H1 (cell line): ENCODE results near the gene LRRC8D. TPM values are rescaled to one million over a fixed set of nuclear protein-coding genes. Genes with fewer than 3 reads are reported as not detected.
A peak's percentile ranks its signal among the peaks of the same experiment; 100 is the strongest.

ENCODE experiments used
- CTCF ChIA-PET: fragments of 300-600 bp; sonication (Branson Sonifier 250); formaldehyde crosslinking; loops from one replicate; lab custom pipeline; 2021; ENCODE audit not compliant: partially characterized antibody; lab: Charles Lee
- POLR2A ChIA-PET: fragments of 300-600 bp; sonication (Branson Sonifier 250); formaldehyde crosslinking; loops from one replicate; lab custom pipeline; 2021; ENCODE audit warnings: inconsistent platforms; ENCODE audit not compliant: partially characterized antibody; lab: Charles Lee
- DNase-seq, 2 experiments: peaks; one replicate each; pipeline versions ENCODE4 v3.0.0 to v3.0.0-alpha.2; 2010 to 2022; ENCODE audit warnings: low spot score in 2 of 2, low read depth in 1 of 2, mixed read lengths in 1 of 2
- FAIRE-seq: peaks from 2 replicates; lab custom pipeline; 2011; peaks lifted over from hg19 to GRCh38; lab: Jason Lieb, UNC
- H2AFZ ChIP-seq: 2 replicates; pipeline ENCODE4 v1.8.1; 2012; ENCODE audit warnings: low read length, inconsistent platforms
- H2AK5ac ChIP-seq: 2 replicates; pipeline ENCODE4 v1.6.1; 2013; ENCODE audit warnings: low read depth, low read length
- H2BK120ac ChIP-seq: replicated peaks from 2 replicates; pipeline ENCODE3; 2013; ENCODE audit warnings: low read depth, low read length, inconsistent platforms
- H2BK12ac ChIP-seq: 2 replicates; pipeline ENCODE4 v1.6.1; 2013; ENCODE audit warnings: low read depth, low read length
- H2BK15ac ChIP-seq: 2 replicates; pipeline ENCODE4 v1.6.1; 2013; ENCODE audit warnings: low read length
- H2BK20ac ChIP-seq: 2 replicates; pipeline ENCODE4 v1.6.1; 2013; ENCODE audit warnings: low read length
- H2BK5ac ChIP-seq: 2 replicates; pipeline ENCODE4 v1.6.1; 2013; ENCODE audit warnings: low read depth, low read length
- H3K14ac ChIP-seq: 2 replicates; pipeline ENCODE4 v1.6.1; 2013; ENCODE audit warnings: inconsistent platforms; ENCODE audit not compliant: insufficient read length
- H3K18ac ChIP-seq: 2 replicates; pipeline ENCODE4 v1.6.1; 2013; ENCODE audit warnings: low read length; ENCODE audit errors: extremely low read depth
- H3K23ac ChIP-seq: 2 replicates; pipeline ENCODE4 v1.6.1; 2013; ENCODE audit warnings: inconsistent platforms; ENCODE audit not compliant: insufficient read length
- H3K23me2 ChIP-seq: 2 replicates; pipeline ENCODE4 v1.6.1; 2013; ENCODE audit warnings: low read depth, low read length
- H3K27ac ChIP-seq: 2 replicates; pipeline ENCODE4 v1.6.1; 2011; ENCODE audit warnings: low read depth, low read length, inconsistent platforms
- H3K27me3 ChIP-seq, 4 experiments: replicated peaks in 1 of 4; 1 replicate in 1 of 4; 2 replicates in 3 of 4; pipeline versions ENCODE4 v1.6.1 to v1.8.1; 2011 to 2013; ENCODE audit warnings: low read length in 3 of 4, mild to moderate bottlenecking in 3 of 4, inconsistent platforms in 2 of 4, mixed read lengths in 2 of 4, moderate library complexity in 1 of 4; ENCODE audit not compliant: control insufficient read depth in 3 of 4, insufficient read depth in 3 of 4; ENCODE audit errors: extremely low read depth in 1 of 4
- H3K36me3 ChIP-seq, 4 experiments: 2 replicates each; pipeline versions ENCODE4 v1.6.1 to v1.8.1; 2011 to 2013; ENCODE audit warnings: mild to moderate bottlenecking in 4 of 4, low read length in 3 of 4, moderate library complexity in 2 of 4, control low read depth in 1 of 4, inconsistent platforms in 1 of 4; ENCODE audit not compliant: insufficient read depth in 4 of 4, control insufficient read depth in 2 of 4
- H3K4ac ChIP-seq: replicated peaks from 2 replicates; pipeline ENCODE3; 2013; ENCODE audit warnings: low read length, low read depth, mixed read lengths, inconsistent platforms; ENCODE audit not compliant: insufficient read length
- H3K4me1 ChIP-seq, 4 experiments: replicated peaks in 1 of 4; 1 replicate in 1 of 4; 2 replicates in 3 of 4; pipeline versions ENCODE4 v1.6.1 to v1.8.1; 2011 to 2013; ENCODE audit warnings: low read length in 3 of 4, inconsistent platforms in 2 of 4, mixed read lengths in 1 of 4; ENCODE audit not compliant: insufficient read depth in 4 of 4, control insufficient read depth in 3 of 4
- H3K4me2 ChIP-seq, 2 experiments: 2 replicates each; pipeline versions ENCODE4 v1.6.1 to v1.8.1; 2011 to 2013; ENCODE audit warnings: low read depth in 2 of 2, low read length in 2 of 2, control low read depth in 1 of 2, inconsistent platforms in 1 of 2, mild to moderate bottlenecking in 1 of 2; ENCODE audit not compliant: insufficient read depth in 1 of 2
- H3K4me3 ChIP-seq, 4 experiments: fragments of 200-600, 300-600 bp in 1 of 4; sonication (generic), shearing (Covaris generic), sonication (Bioruptor Twin) in 1 of 4; 2 replicates each; pipeline versions ENCODE4 v1.5.1 to v1.8.1; 2011 to 2016; ENCODE audit warnings: low read length in 4 of 4, low read depth in 3 of 4, control low read depth in 2 of 4, inconsistent platforms in 2 of 4, mild to moderate bottlenecking in 2 of 4, mixed read lengths in 1 of 4, moderate library complexity in 1 of 4; ENCODE audit not compliant: insufficient read depth in 2 of 4; ENCODE audit errors: extremely low read depth in 1 of 4
- H3K56ac ChIP-seq: replicated peaks from 2 replicates; pipeline ENCODE3; 2013; ENCODE audit warnings: low read depth, mild to moderate bottlenecking, mixed read lengths, low read length, inconsistent platforms; ENCODE audit not compliant: insufficient read length
- H3K79me1 ChIP-seq: 2 replicates; pipeline ENCODE4 v1.6.1; 2013; ENCODE audit warnings: low read depth, low read length, control low read depth
- H3K79me2 ChIP-seq, 2 experiments: 2 replicates each; pipeline versions ENCODE4 v1.6.1 to v1.8.1; 2012 to 2013; ENCODE audit warnings: low read length in 2 of 2, mild to moderate bottlenecking in 2 of 2, inconsistent platforms in 1 of 2; ENCODE audit not compliant: insufficient read depth in 2 of 2, control insufficient read depth in 1 of 2
- H3K9ac ChIP-seq, 4 experiments: replicated peaks in 1 of 4; 1 replicate in 1 of 4; 2 replicates in 3 of 4; pipeline versions ENCODE4 v1.6.1 to v1.8.1; 2011 to 2013; ENCODE audit warnings: low read depth in 3 of 4, low read length in 3 of 4, control low read depth in 2 of 4, mild to moderate bottlenecking in 2 of 4, moderate library complexity in 2 of 4, inconsistent platforms in 1 of 4; ENCODE audit errors: extremely low read depth in 1 of 4
- H3K9me3 ChIP-seq, 2 experiments: 2 replicates each; pipeline versions ENCODE4 v1.6.1 to v1.8.1; 2012 to 2013; ENCODE audit warnings: mild to moderate bottlenecking in 2 of 2, moderate library complexity in 2 of 2, control low read depth in 1 of 2, inconsistent platforms in 1 of 2, low read depth in 1 of 2, low read length in 1 of 2, mixed read lengths in 1 of 2; ENCODE audit not compliant: insufficient read depth in 2 of 2
- H4K20me1 ChIP-seq, 2 experiments: replicated peaks in 1 of 2; 2 replicates each; pipeline versions ENCODE3 to v1.8.1; 2011 to 2013; ENCODE audit warnings: inconsistent platforms in 2 of 2, low read length in 2 of 2, mild to moderate bottlenecking in 1 of 2; ENCODE audit not compliant: insufficient read depth in 2 of 2, control insufficient read depth in 1 of 2
- H4K5ac ChIP-seq: 2 replicates; pipeline ENCODE4 v1.6.1; 2013; ENCODE audit warnings: low read length, low read depth, mixed read lengths, inconsistent platforms; ENCODE audit not compliant: insufficient read length
- H4K8ac ChIP-seq: 2 replicates; pipeline ENCODE4 v1.8.0; 2013; ENCODE audit warnings: mild to moderate bottlenecking, moderate library complexity, low read length, inconsistent platforms; ENCODE audit not compliant: insufficient read depth; ENCODE audit errors: extremely low read depth
- H4K91ac ChIP-seq: replicated peaks from 2 replicates; pipeline ENCODE3; 2013; ENCODE audit warnings: low read length, mixed read lengths, inconsistent platforms; ENCODE audit not compliant: insufficient read length
- EGR1 ChIP-seq: IDR thresholded peaks from 2 replicates; pipeline ENCODE4 v1.6.1; 2011; ENCODE audit warnings: low read depth, low read length, borderline replicate concordance
- KDM1A ChIP-seq: fragments of 200-600, 300-600 bp; sonication (generic); IDR thresholded peaks from 2 replicates; pipeline ENCODE4 v1.7.1; 2016; ENCODE audit warnings: mild to moderate bottlenecking, low read length, borderline replicate concordance
- RBBP5 ChIP-seq: IDR thresholded peaks from 2 replicates; pipeline ENCODE4 v1.7.1; 2012; ENCODE audit warnings: low read depth, mild to moderate bottlenecking, inconsistent platforms, low read length, moderate library complexity, borderline replicate concordance
- SUZ12 ChIP-seq: fragments of 200-600 bp; sonication (generic); IDR thresholded peaks from 2 replicates; pipeline ENCODE4 v1.6.1; 2012; ENCODE audit warnings: mild to moderate bottlenecking, inconsistent platforms, low read length, moderate library complexity, mixed read lengths
- WGBS, 2 experiments: shearing (Covaris generic) in 1 of 2; methylation state at CpG; one replicate each; pipeline versions ENCODE4 v1.1.6 to v1.1.7; 2013 to 2015; ENCODE audit warnings: low lambda C conversion rate in 2 of 2, mixed read lengths in 2 of 2, inconsistent platforms in 1 of 2, low coverage in 1 of 2, missing lambda C conversion rate in 1 of 2; ENCODE audit not compliant: insufficient replicate concordance in 2 of 2, insufficient coverage in 1 of 2, insufficient read length in 1 of 2; ENCODE audit errors: extremely low coverage in 1 of 2, missing lambda C conversion rate in 1 of 2; 5-methylcytosine and 5-hydroxymethylcytosine counted together
- polyA plus RNA-seq, 7 experiments: library from polyadenylated mRNA; depleted of rRNA in 3 of 7; stranded (reverse) in 5 of 7; unstranded in 2 of 7; fragments of >200 nt in 5 of 7; fragments of 200-250 nt in 2 of 7; gene quantifications; 1 replicate in 5 of 7; 2 replicates in 1 of 7; 4 replicates in 1 of 7; pipeline versions ENCODE4 v1.2.1 to v1.2.3, GENCODE V29; 2011 to 2013; ENCODE audit warnings: missing spikeins in 2 of 7, mixed read lengths in 2 of 7
- total RNA-seq: library from RNA; stranded (reverse); fragmentation: NEBNext Ultra II Directional; extraction: Animal tissue kit (Norgen Biotek cat#: 25700); gene quantifications from 2 replicates; pipeline ENCODE4 v1.2.1, GENCODE V29; 2021

The LRRC8D gene
- total and polyA plus RNA-seq, 2 of the 8 experiments (the other 6 are each of a cell fraction or from before 2014, with no cell fraction given), result 42.0 to 58.5 TPM

GRCh38 chr1:89917353-89917752 is 96.5 kb downstream of the LRRC8D start:
- Histone ChIP-seq H3K4me1 (peaks cover 4 to 17% (median 10%) of the 10 kb centered on the region in 4 experiments; a peak in 6 of 7 replicates), H4K91ac (peak overlapping the region; percentile 4), H3K23me2 (no peaks in the 10 kb centered on the region), H3K18ac (peak overlapping the region; percentile 48; the same call in 1 of the 2 replicates), H3K56ac (no peak overlapping the region), H3K23ac (no peak overlapping the region), H3K27me3 (no peaks in the 10 kb centered on the region), H3K4me2 (no peak overlapping the region; a peak in 1 of 4 replicates), H3K9me3 (no peaks in the 10 kb centered on the region), H4K20me1 (no peaks in the 10 kb centered on the region), H2BK20ac (no peak overlapping the region), H3K36me3 (no peaks in the 10 kb centered on the region; a peak in 1 of 8 replicates), H3K27ac (no peak overlapping the region), H3K4ac (no peak overlapping the region), H2BK12ac (0 out of 2 replicates have a peak overlapping the region, but pooled peaks have one; percentile 44), H4K5ac (no peak overlapping the region), H3K14ac (no peak overlapping the region), H2BK120ac (peak overlapping the region; percentile 9), H3K9ac (no peak overlapping the region), H3K4me3 (no peak overlapping the region), H2AFZ (no peak overlapping the region), H3K79me2 (peaks cover 0 to 66% of the 10 kb centered on the region in 2 experiments; a peak in 3 of 4 replicates), H2AK5ac (peak overlapping the region; percentile 89; the same call in 1 of the 2 replicates), H2BK15ac (no peak overlapping the region), H2BK5ac (peak overlapping the region; percentile 27; the same call in 1 of the 2 replicates), H3K79me1 (no peaks in the 10 kb centered on the region), H4K8ac (no peak overlapping the region)
- ChIA-PET CTCF (interaction anchor here (0.6 to 1.9 kb wide), 6 partner anchors 18 to 295 kb away, joined by 3 to 5 read pairs (median 4); partner anchors contain the start of gene LRRC8D), POLR2A (interaction anchor here (0.9 to 1.2 kb wide), 4 partner anchors 11 to 95 kb away, joined by 3 to 5 read pairs (median 4); no protein-coding TSS in a partner anchor)
- no peak for FAIRE-seq
- TF ChIP-seq KDM1A, result peak; percentile 84
- no peak for TF ChIP-seq EGR1
- no peak for TF ChIP-seq RBBP5
- no peak for TF ChIP-seq SUZ12
- 87% methylated on average over 1 of the region's 1 CpG; no CpG with 5 or more reads in 1 of the 2 experiments for WGBS, 2 experiments
- DNase-seq, result no peak
